Panc1 (cell line): ENCODE measurements around the gene PNLDC1. TPM values are rescaled to one million over a fixed set of nuclear protein-coding genes. Genes with fewer than 3 reads are reported as not detected.

Experiments
- ATAC-seq: fragments of 200-7000 bp; cut with Tn5 transposase; 2 replicates; pipeline ENCODE4 v1.9.1; 2020; ENCODE audit warnings: mild to moderate bottlenecking, moderate library complexity
- BruUV-seq: library from RNA; stranded (reverse); fragments of 400-500 nt; replicated peaks from 2 replicates; lab custom pipeline; 2021; lab: Mats Ljungman, UMichigan
- CTCF ChIA-PET: fragments of 300-600 bp; sonication (Branson Sonifier 250); formaldehyde crosslinking; loops from one replicate; lab custom pipeline; 2022; ENCODE audit warnings: antibody characterized with exemption; lab: Charles Lee
- POLR2A ChIA-PET: fragments of 300-600 bp; sonication (Branson Sonifier 250); formaldehyde crosslinking; loops from one replicate; lab custom pipeline; 2022; ENCODE audit warnings: antibody characterized with exemption; lab: Charles Lee
- DNase-seq: peaks from one replicate; pipeline ENCODE4 v3.0.0-alpha.2; 2010; ENCODE audit warnings: low read depth, low spot score
- H3K27ac ChIP-seq: 2 replicates; pipeline ENCODE4 v1.5.1; 2011; ENCODE audit warnings: mild to moderate bottlenecking, low read length, inconsistent platforms
- H3K27me3 ChIP-seq: fragments of 200-500 bp; sonication (Bioruptor generic); 2 replicates; pipeline ENCODE4 v1.6.0; 2014; ENCODE audit warnings: low read length, inconsistent platforms; ENCODE audit not compliant: control insufficient read depth, insufficient read depth
- H3K36me3 ChIP-seq: fragments of 200-500 bp; sonication (Bioruptor generic); 2 replicates; pipeline ENCODE4 v1.5.1; 2014; ENCODE audit warnings: inconsistent platforms, mild to moderate bottlenecking, low read length, moderate library complexity; ENCODE audit not compliant: control insufficient read depth, insufficient read depth
- H3K4me1 ChIP-seq: 2 replicates; pipeline ENCODE4 v1.5.1; 2011; ENCODE audit warnings: inconsistent platforms, mild to moderate bottlenecking, low read length, moderate library complexity; ENCODE audit not compliant: control insufficient read depth, insufficient read depth
- H3K4me3 ChIP-seq, 2 experiments: 2 replicates each; pipeline ENCODE4 v1.5.1; 2011 to 2012; ENCODE audit warnings: low read depth in 2 of 2, low read length in 2 of 2, mild to moderate bottlenecking in 2 of 2, inconsistent platforms in 1 of 2, moderate library complexity in 1 of 2
- H3K9me3 ChIP-seq: fragments of 200-500 bp; sonication (Bioruptor generic); 2 replicates; pipeline ENCODE4 v1.5.1; 2014; ENCODE audit warnings: low read depth, mild to moderate bottlenecking, inconsistent platforms, low read length, moderate library complexity; ENCODE audit not compliant: control insufficient read depth, insufficient read depth
- CTCF ChIP-seq: fragments of 450-650 bp; IDR thresholded peaks from 2 replicates; pipeline ENCODE4 v1.5.1; 2017; ENCODE audit warnings: mild to moderate bottlenecking
- POLR2AphosphoS5 ChIP-seq: IDR thresholded peaks from 2 replicates; pipeline ENCODE4 v1.6.1; 2012; ENCODE audit warnings: mild to moderate bottlenecking, low read depth, low read length, moderate library complexity
- REST ChIP-seq, 2 experiments: IDR thresholded peaks; 2 replicates each; pipeline ENCODE4 v1.6.1; 2011 to 2012; ENCODE audit warnings: low read depth in 2 of 2, control low read depth in 1 of 2, low read length in 1 of 2, mild to moderate bottlenecking in 1 of 2, moderate library complexity in 1 of 2; ENCODE audit not compliant: insufficient read depth in 1 of 2
- SIN3A ChIP-seq: IDR thresholded peaks from 2 replicates; pipeline ENCODE4 v1.6.1; 2012; ENCODE audit warnings: low read depth, mild to moderate bottlenecking, low read length, moderate library complexity, borderline replicate concordance; ENCODE audit not compliant: insufficient read depth
- TCF7L2 ChIP-seq: IDR thresholded peaks from 2 replicates; pipeline ENCODE4 v1.6.1; 2011; ENCODE audit warnings: mild to moderate bottlenecking, low read depth, low read length, inconsistent platforms
- in situ Hi-C: cut with HindIII; loops from 2 replicates; pipeline ENCODE4 v1.10.0; 2016; ENCODE audit warnings: low sequenced_read_pairs, low pct_unique_long_range_greater_than_20kb
- intact Hi-C: fragments of 100-400 bp; cut with micrococcal nuclease; formaldehyde crosslinking; loops from one replicate; pipeline ENCODE4 v1.10.0; 2022; ENCODE audit not compliant: unreplicated experiment
- total RNA-seq: library from RNA; stranded (reverse); gene quantifications from one replicate; pipeline ENCODE4 v1.2.1, GENCODE V29; 2021; ENCODE audit not compliant: unreplicated experiment

Gene PNLDC1
- total RNA-seq, 1 experiment from 2014 or later: not detected

DNA sequence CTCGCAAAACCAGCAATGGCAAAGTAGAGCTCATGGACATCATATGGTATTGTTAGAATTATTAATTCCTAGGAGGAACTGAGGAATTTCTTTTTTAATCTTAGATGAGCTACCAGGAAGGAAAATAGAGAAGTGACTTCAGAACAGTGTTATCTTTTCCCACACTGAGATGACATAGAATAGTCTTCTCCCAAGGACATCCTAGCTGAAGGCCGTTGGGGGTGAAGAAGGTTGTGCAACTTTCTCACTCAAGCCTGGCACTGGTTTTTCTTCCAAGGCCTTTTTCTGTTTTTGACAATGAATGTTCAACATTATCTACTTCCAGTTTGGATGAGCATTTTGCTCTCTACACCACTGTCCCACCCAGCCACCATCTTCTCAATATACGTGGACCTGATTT is 54.9 kb downstream of the PNLDC1 start:
- in situ Hi-C loops (no loop called here), intact Hi-C loops (no loop called here)
- BruUV-seq: no TSS peak
- no peaks in the 10 kb centered on the region for H3K9me3 ChIP-seq
- H3K4me1 ChIP-seq: peaks cover 5% of the 10 kb centered on the region; the same call in 1 of the 2 replicates
- H3K36me3 ChIP-seq: no peaks in the 10 kb centered on the region
- POLR2A ChIA-PET: no interaction called here
- no peaks in the 10 kb centered on the region for H3K27me3 ChIP-seq
- TF ChIP-seq CTCF (no peak), POLR2AphosphoS5 (no peak), TCF7L2 (no peak), REST (IDR thresholded peaks at IDR 0.05; ENCODE audit: insufficient read depth in 1 of 2, low read depth in 2 of 2, low read length in 1 of 2) (no peak), SIN3A (no peak)
- H3K4me3 ChIP-seq: no peak overlapping the region
- H3K27ac ChIP-seq: no peak overlapping the region
- no peak for DNase-seq
- ATAC-seq: no peak
- CTCF ChIA-PET: no interaction called here

DNA sequence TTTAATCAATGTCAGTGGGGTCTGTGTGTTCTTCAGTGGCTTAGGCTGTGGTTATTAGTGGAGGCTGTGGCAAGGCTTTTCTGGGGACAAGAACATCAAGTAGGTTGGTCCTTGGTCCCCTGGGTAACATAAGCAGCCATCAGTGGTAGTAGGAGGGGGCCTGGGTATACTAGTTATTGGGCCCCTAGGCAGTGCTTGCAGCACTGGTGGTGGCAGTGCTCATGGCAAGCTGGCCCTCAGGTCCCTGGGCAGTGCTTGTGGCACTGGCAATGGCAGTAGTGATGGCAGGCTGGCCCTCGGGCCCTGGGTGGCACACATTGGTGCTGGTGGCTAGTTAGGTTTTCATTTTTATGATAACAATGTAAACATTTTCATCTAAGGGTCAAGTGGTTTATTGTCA is 58.2 kb downstream of the PNLDC1 start:
- Histone ChIP-seq H3K4me3 (no peak overlapping the region), H3K27me3 (0 out of 2 replicates have a peak, but pooled peaks cover 2% of the 10 kb centered on the region), H3K36me3 (no peaks in the 10 kb centered on the region), H3K27ac (no peak overlapping the region), H3K4me1 (no peaks in the 10 kb centered on the region), H3K9me3 (no peaks in the 10 kb centered on the region)
- ATAC-seq (no peak), DNase-seq (no peak)
- BruUV-seq: no TSS peak
- CTCF ChIA-PET: interaction anchor here (0.5 kb wide), 1 partner anchor 23 kb away, joined by 5 read pairs; no protein-coding TSS in a partner anchor
- intact Hi-C loops: no loop called here
- in situ Hi-C loops: no loop called here
- POLR2A ChIA-PET: no interaction called here
- no peak for TF ChIP-seq TCF7L2

DNA sequence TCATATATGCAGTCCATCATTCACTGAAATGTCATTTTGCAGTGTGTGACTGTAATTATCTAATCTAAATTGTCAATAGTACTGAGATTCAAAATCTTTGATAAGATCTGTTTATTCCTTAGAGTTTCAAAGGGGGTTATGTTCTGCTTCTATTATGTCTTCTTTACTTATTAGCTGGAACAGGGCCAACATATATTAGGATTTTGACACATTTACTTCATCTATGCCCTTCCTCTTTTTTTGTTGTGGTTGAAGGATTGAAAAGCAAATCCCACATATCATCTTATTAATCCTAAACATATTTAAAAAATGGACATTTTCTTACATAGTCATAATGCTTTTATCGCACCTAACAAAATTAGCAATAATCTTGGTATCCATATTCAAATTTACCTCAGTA is 60.4 kb downstream of the PNLDC1 start:
- no peaks in the 10 kb centered on the region for H3K36me3 ChIP-seq
- H3K27ac ChIP-seq: no peak overlapping the region
- ATAC-seq (no peak), DNase-seq (no peak)
- H3K4me1 ChIP-seq: no peaks in the 10 kb centered on the region
- H3K27me3 ChIP-seq: 0 out of 2 replicates have a peak, but pooled peaks cover 2% of the 10 kb centered on the region
- intact Hi-C loops: loop anchor here (10.0 kb wide), 2 partner anchors 244 to 594 kb away; no protein-coding TSS in a partner anchor
- in situ Hi-C loops: no loop called here
- ChIA-PET POLR2A (no interaction called here), CTCF (no interaction called here)
- no peaks in the 10 kb centered on the region for H3K9me3 ChIP-seq
- H3K4me3 ChIP-seq: no peak overlapping the region
- no TSS peak for BruUV-seq
- TF ChIP-seq SIN3A (no peak), CTCF (no peak), POLR2AphosphoS5 (no peak), REST (IDR thresholded peaks at IDR 0.05; ENCODE audit: insufficient read depth in 1 of 2, low read depth in 2 of 2, low read length in 1 of 2) (no peak), TCF7L2 (no peak)
